ENCODE data around the gene SPTBN1. TPM values are rescaled to one million over a fixed set of nuclear protein-coding genes. Genes with fewer than 3 reads are reported as not detected.
A peak's percentile ranks its signal among the peaks of the same experiment; 100 is the strongest.

The SPTBN1 gene
- total RNA-seq, 2 donors from 2014 or later: 179 to 194 TPM

GRCh38 chr2:54455131-54455562 lies 980 bp upstream of the SPTBN1 start:
- no peak for DNase-seq
- peak overlapping the region; percentile 50 for H3K9ac ChIP-seq (ENCODE audit: extremely low read depth, low read length, poor library complexity, severe bottlenecking)
- Mint-ChIP-seq H3K9me3 (no peaks in the 10 kb centered on the region), H3K27ac (peak overlapping the region; percentile 86), H3K4me1 (peaks cover 19% of the 10 kb centered on the region), H3K4me3 (peak overlapping the region; percentile 82), H3K36me3 (ENCODE audit: low read depth) (no peaks in the 10 kb centered on the region), H3K27me3 (ENCODE audit: insufficient read depth) (peaks cover 20% of the 10 kb centered on the region)
- H3K4me3 ChIP-seq (ENCODE audit: low read length): peak overlapping the region; percentile 95
- no peaks in the 10 kb centered on the region for H3K9me3 ChIP-seq (ENCODE audit: control insufficient read depth, low read length)
- H3K36me3 ChIP-seq (ENCODE audit: control insufficient read depth, insufficient read depth, low read length): no peaks in the 10 kb centered on the region
- peak overlapping the region; percentile 87 for H3K27ac ChIP-seq (ENCODE audit: low read depth, low read length)
- TF ChIP-seq CTCF (conservative IDR thresholded peaks at IDR 0.05): no peak
- peaks cover 7% of the 10 kb centered on the region for H3K4me1 ChIP-seq (ENCODE audit: control insufficient read depth, insufficient read depth, low read length)
- 9 to 10% methylated on average over 15 to 20 of the region's 20 CpGs for WGBS, 2 experiments (ENCODE audit: insufficient coverage in 1 of 2, insufficient read length in 1 of 2)
- H3K27me3 ChIP-seq (ENCODE audit: control insufficient read depth, insufficient read depth, low read length, poor library complexity, severe bottlenecking): peaks cover 6% of the 10 kb centered on the region

GRCh38 chr2:54456362-54456611 lies 160 bp downstream of the SPTBN1 start:
- H3K9ac ChIP-seq (ENCODE audit: extremely low read depth, low read length, poor library complexity, severe bottlenecking): no peak overlapping the region
- Mint-ChIP-seq H3K36me3 (ENCODE audit: low read depth) (no peaks in the 10 kb centered on the region), H3K4me3 (peak overlapping the region; percentile 82), H3K9me3 (no peaks in the 10 kb centered on the region), H3K27ac (no peak overlapping the region), H3K27me3 (ENCODE audit: insufficient read depth) (peaks cover 20% of the 10 kb centered on the region), H3K4me1 (peaks cover 19% of the 10 kb centered on the region)
- TF ChIP-seq CTCF (conservative IDR thresholded peaks at IDR 0.05): no peak
- no peaks in the 10 kb centered on the region for H3K9me3 ChIP-seq (ENCODE audit: control insufficient read depth, low read length)
- peaks cover 6% of the 10 kb centered on the region for H3K27me3 ChIP-seq (ENCODE audit: control insufficient read depth, insufficient read depth, low read length, poor library complexity, severe bottlenecking)
- DNase-seq: no peak
- 0% methylated on average over 30 of the region's 30 CpGs; no CpG with 5 or more reads in 1 of the 2 experiments for WGBS, 2 experiments (ENCODE audit: insufficient coverage in 1 of 2, insufficient read length in 1 of 2)
- peaks cover 7% of the 10 kb centered on the region for H3K4me1 ChIP-seq (ENCODE audit: control insufficient read depth, insufficient read depth, low read length)
- H3K36me3 ChIP-seq (ENCODE audit: control insufficient read depth, insufficient read depth, low read length): no peaks in the 10 kb centered on the region
- no peak overlapping the region for H3K4me3 ChIP-seq (ENCODE audit: low read length)
- H3K27ac ChIP-seq (ENCODE audit: low read depth, low read length): no peak overlapping the region

- Histone ChIP-seq H3K27ac (ENCODE audit: low read depth, low read length) (no peak overlapping the region), H3K27me3 (ENCODE audit: control insufficient read depth, insufficient read depth, low read length, poor library complexity, severe bottlenecking) (peaks cover 6% of the 10 kb centered on the region), H3K4me1 (ENCODE audit: control insufficient read depth, insufficient read depth, low read length) (peaks cover 7% of the 10 kb centered on the region), H3K4me3 (ENCODE audit: low read length) (peak overlapping the region; percentile 88), H3K36me3 (ENCODE audit: control insufficient read depth, insufficient read depth, low read length) (no peaks in the 10 kb centered on the region), H3K9ac (ENCODE audit: extremely low read depth, low read length, poor library complexity, severe bottlenecking) (peak overlapping the region; percentile 39), H3K9me3 (ENCODE audit: control insufficient read depth, low read length) (no peaks in the 10 kb centered on the region)
- Mint-ChIP-seq H3K27ac (peak overlapping the region; percentile 76), H3K27me3 (ENCODE audit: insufficient read depth) (peaks cover 20% of the 10 kb centered on the region), H3K9me3 (no peaks in the 10 kb centered on the region), H3K4me1 (peaks cover 19% of the 10 kb centered on the region), H3K4me3 (peak overlapping the region; percentile 82), H3K36me3 (ENCODE audit: low read depth) (no peaks in the 10 kb centered on the region)
- no peak for TF ChIP-seq CTCF (conservative IDR thresholded peaks at IDR 0.05)
- 0% methylated on average over 16 to 75 of the region's 87 CpGs for WGBS, 2 experiments (ENCODE audit: insufficient coverage in 1 of 2, insufficient read length in 1 of 2)
- peak; percentile 79 for DNase-seq
These were observed 640 bp downstream of the SPTBN1 start for GRCh38 chr2:54456612-54457322.

All from endodermal cell (in vitro differentiated cells).